Ovary (tissue), 9 donors: Measurements from ENCODE around the gene C22orf15. TPM values are rescaled to one million over a fixed set of nuclear protein-coding genes. Genes with fewer than 3 reads are reported as not detected.

Source experiments
- DNase-seq, 5 donors: peaks; one replicate each; pipeline ENCODE4 v3.0.0-alpha.2; 2019 to 2020
- H3K27ac ChIP-seq, 2 donors: fragments of 200-600 bp; one replicate each; pipeline versions ENCODE4 v1.5.1 to v1.8.0; 2019 to 2022
- H3K27me3 ChIP-seq: fragments of 200-600 bp; one replicate; pipeline ENCODE4 v1.8.0; 2022
- H3K36me3 ChIP-seq: fragments of 200-600 bp; sonication (generic); one replicate; pipeline ENCODE4 v1.5.1; 2019
- H3K4me1 ChIP-seq: one replicate; pipeline ENCODE4 v1.8.1; 2013; ENCODE audit warnings: mild to moderate bottlenecking, moderate library complexity; ENCODE audit not compliant: insufficient read depth
- H3K4me3 ChIP-seq: fragments of 200-600 bp; sonication (generic); one replicate; pipeline ENCODE4 v1.5.1; 2017
- H3K9me3 ChIP-seq, 2 donors: fragments of 200-600 bp in 1 of 2; sonication (generic) in 1 of 2; one replicate each; pipeline versions ENCODE4 v1.5.1 to v1.8.1; 2013 to 2019; ENCODE audit warnings: mild to moderate bottlenecking in 1 of 2, moderate library complexity in 1 of 2
- CTCF ChIP-seq, 3 donors: fragments of 450-650 bp in 2 of 3; fragments of 200-600 bp in 1 of 3; IDR thresholded peaks; one replicate each; pipeline versions ENCODE4 v1.5.1 to v1.8.0; 2016 to 2022; ENCODE audit warnings: antibody characterized with exemption in 3 of 3, mild to moderate bottlenecking in 1 of 3
- EP300 ChIP-seq: sonication (generic); formaldehyde crosslinking; IDR thresholded peaks from one replicate; pipeline ENCODE4 v1.6.1; 2017; ENCODE audit warnings: antibody characterized with exemption
- POLR2A ChIP-seq: fragments of 450-650 bp; IDR thresholded peaks from one replicate; pipeline ENCODE4 v1.6.1; 2017; ENCODE audit warnings: antibody characterized with exemption, mild to moderate bottlenecking, moderate library complexity
- WGBS, 3 donors: extraction: QIAGEN DNeasy Blood & Tissue Kit in 1 of 3; methylation state at CpG; one replicate each; pipeline versions ENCODE4 v1.1.5 to v1.1.7; 2013 to 2017; 5-methylcytosine and 5-hydroxymethylcytosine counted together
- intact Hi-C, 4 donors: fragments of 100-400 bp; cut with DNase I; formaldehyde crosslinking; loops; one replicate each; pipeline versions ENCODE4 v1.11.0 to v1.15.1; 2022 to 2023
- polyA plus RNA-seq, 2 donors: library from polyadenylated mRNA; stranded (reverse); fragments of 200-250 nt in 1 of 2; fragments of 350-450 nt in 1 of 2; fragmentation: Illumina TruSeq in 1 of 2; extraction: RNeasy Lipid Tissue Mini Kit (QIAGEN cat#74804) in 1 of 2; gene quantifications; one replicate each; pipeline ENCODE4 v1.2.3, GENCODE V29; 2013 to 2014
- total RNA-seq, 7 donors: library from RNA; depleted of rRNA in 2 of 7; stranded (reverse); fragments of >200 nt in 2 of 7; fragmentation: NEBNext Ultra II Directional in 3 of 7; extraction: Animal tissue kit (Norgen Biotek cat#: 25700) in 3 of 7; gene quantifications; one replicate each; pipeline versions ENCODE4 v1.1.0 to v1.2.4, GENCODE V29; 2016 to 2023
- donor health status: DM: no; HTN: no; CAD: no; lungs with moderate emphysema.
- donor health status: DM: no; HTN: no; CAD: no.
- donor health status: Bipolar disorder and iron deficiency.
- donor health status: DM: yes; HTN: yes; CAD: no.
- donor health status: DM: no; HTN: no; CAD: no.
- donor health status: DM: yes; HTN: yes; CAD: no.

C22orf15 gene
- total and polyA plus RNA-seq, 9 donors: 0.28 to 6.5 (median 0.77) TPM

- intact Hi-C loops: no loop called here
- H3K4me1 ChIP-seq: peaks cover 2% of the 10 kb centered on the region
- H3K36me3 ChIP-seq: no peaks in the 10 kb centered on the region
- no peak for TF ChIP-seq CTCF (IDR thresholded peaks at IDR 0.05)
- no peak for TF ChIP-seq EP300
- no peak overlapping the region for H3K4me3 ChIP-seq
- no peak for DNase-seq
- no peaks in the 10 kb centered on the region for H3K27me3 ChIP-seq
- 94 to 100% (median 96%) methylated on average over 1 of the region's 1 CpG for WGBS, 3 donors
- H3K9me3 ChIP-seq: no peaks in the 10 kb centered on the region
- H3K27ac ChIP-seq: no peak overlapping the region
Observed at GRCh38 chr22:23806837-23807236, 44.0 kb downstream of the C22orf15 start.

- no peaks in the 10 kb centered on the region for H3K4me1 ChIP-seq
- H3K4me3 ChIP-seq: no peak overlapping the region
- H3K36me3 ChIP-seq: no peaks in the 10 kb centered on the region
- no peaks in the 10 kb centered on the region for H3K9me3 ChIP-seq
- 93 to 96% (median 96%) methylated on average over 4 of the region's 4 CpGs for WGBS, 3 donors
- no peak overlapping the region for H3K27ac ChIP-seq
- H3K27me3 ChIP-seq: no peaks in the 10 kb centered on the region
- intact Hi-C loops: no loop called here
- DNase-seq: no peak
- TF ChIP-seq CTCF (IDR thresholded peaks at IDR 0.05): no peak
- no peak for TF ChIP-seq POLR2A
- TF ChIP-seq EP300: no peak
Observed at GRCh38 chr22:23812378-23812777, 49.6 kb downstream of the C22orf15 start.

Other genes starting within 250 kb of the C22orf15 start
- under 1 TPM in 1 of 7 donors, not detected in 6; 0.34 TPM for gene IGLL1, start 182.7 kb upstream of the C22orf15 start, total RNA-seq
- gene IGLL1, start 182.7 kb upstream of the C22orf15 start, polyA plus RNA-seq: not detected
- gene DRICH1, start 130.7 kb upstream of the C22orf15 start, total RNA-seq: 1 to 10 TPM in 3 of 7 donors, under 1 TPM in 3, not detected in 1; 0.62 to 3.6 (median 1.0) TPM
- gene DRICH1, start 130.7 kb upstream of the C22orf15 start, polyA plus RNA-seq: under 1 TPM; 0.32 to 0.35 TPM
- under 1 TPM in 1 of 7 donors, not detected in 6; 0.20 TPM for gene RGL4, start 72.0 kb upstream of the C22orf15 start, total RNA-seq
- gene RGL4, start 72.0 kb upstream of the C22orf15 start, polyA plus RNA-seq: under 1 TPM in 1 of 2 donors, not detected in 1; 0.31 TPM
- 10 to 100 TPM in 5 of 7 donors, 1 to 10 TPM in 2; 4.8 to 21.6 (median 17.8) TPM for gene ZNF70, start 11.9 kb upstream of the C22orf15 start, total RNA-seq
- gene ZNF70, start 11.9 kb upstream of the C22orf15 start, polyA plus RNA-seq: 1 to 10 TPM; 3.8 to 6.4 TPM
- gene VPREB3, start 8.6 kb upstream of the C22orf15 start, total RNA-seq: 1 to 10 TPM in 1 of 7 donors, not detected in 6; 2.8 TPM
- gene VPREB3, start 8.6 kb upstream of the C22orf15 start, polyA plus RNA-seq: not detected
- gene CHCHD10, start 5.0 kb downstream of the C22orf15 start, total RNA-seq: 10 to 100 TPM in 6 of 7 donors, 1 to 10 TPM in 1; 2.7 to 40.5 (median 22.9) TPM
- gene CHCHD10, start 5.0 kb downstream of the C22orf15 start, polyA plus RNA-seq: 10 to 100 TPM; 17.6 to 20.1 TPM
- 10 to 100 TPM in 4 of 7 donors, 1 to 10 TPM in 3; 1.4 to 59.7 (median 12.1) TPM for gene MMP11, start 9.9 kb downstream of the C22orf15 start, total RNA-seq
- gene MMP11, start 9.9 kb downstream of the C22orf15 start, polyA plus RNA-seq: 10 to 100 TPM in 1 of 2 donors, 1 to 10 TPM in 1; 1.4 to 11.4 TPM
- 100 to 1,000 TPM in 1 of 7 donors, 10 to 100 TPM in 6; 47.1 to 107 (median 87.3) TPM for gene SMARCB1, start 24.0 kb downstream of the C22orf15 start, total RNA-seq
- gene SMARCB1, start 24.0 kb downstream of the C22orf15 start, polyA plus RNA-seq: 10 to 100 TPM; 75.4 to 87.0 TPM
- 1 to 10 TPM in 5 of 7 donors, under 1 TPM in 2; 0.76 to 3.9 (median 2.0) TPM for gene DERL3, start 76.0 kb downstream of the C22orf15 start, total RNA-seq
- 1 to 10 TPM in 1 of 2 donors, under 1 TPM in 1; 0.45 to 1.5 TPM for gene DERL3, start 76.0 kb downstream of the C22orf15 start, polyA plus RNA-seq
- gene SLC2A11, start 94.9 kb downstream of the C22orf15 start, total RNA-seq: 10 to 100 TPM; 14.2 to 25.3 (median 17.2) TPM
- gene SLC2A11, start 94.9 kb downstream of the C22orf15 start, polyA plus RNA-seq: 10 to 100 TPM; 13.7 to 15.0 TPM
- gene MIF, start 131.4 kb downstream of the C22orf15 start, total RNA-seq: 100 to 1,000 TPM; 194 to 426 (median 362) TPM
- gene MIF, start 131.4 kb downstream of the C22orf15 start, polyA plus RNA-seq: 100 to 1,000 TPM in 1 of 2 donors, 1 to 10 TPM in 1; 1.1 to 289 TPM
- gene GSTT2B, start 198.2 kb downstream of the C22orf15 start, total RNA-seq: 10 to 100 TPM in 6 of 7 donors, 1 to 10 TPM in 1; 5.8 to 20.9 (median 14.1) TPM
- 10 to 100 TPM; 11.1 to 11.8 TPM for gene GSTT2B, start 198.2 kb downstream of the C22orf15 start, polyA plus RNA-seq
- 1 to 10 TPM in 5 of 7 donors, not detected in 2; 2.8 to 5.1 (median 3.4) TPM for gene DDTL, start 203.9 kb downstream of the C22orf15 start, total RNA-seq
- 1 to 10 TPM; 1.4 to 1.6 TPM for gene DDTL, start 203.9 kb downstream of the C22orf15 start, polyA plus RNA-seq
- gene DDT, start 211.5 kb downstream of the C22orf15 start, total RNA-seq: 100 to 1,000 TPM in 3 of 7 donors, 10 to 100 TPM in 4; 73.5 to 115 (median 90.0) TPM
- gene DDT, start 211.5 kb downstream of the C22orf15 start, polyA plus RNA-seq: 100 to 1,000 TPM in 1 of 2 donors, 10 to 100 TPM in 1; 34.6 to 236 TPM
- gene GSTT2, start 217.1 kb downstream of the C22orf15 start, total RNA-seq: 1 to 10 TPM in 1 of 7 donors, under 1 TPM in 2, not detected in 4; 0.67 to 1.4 (median 0.98) TPM
- gene GSTT2, start 217.1 kb downstream of the C22orf15 start, polyA plus RNA-seq: 1 to 10 TPM in 1 of 2 donors, under 1 TPM in 1; 0.33 to 1.8 TPM
- not detected for gene GSTT4, start 242.5 kb downstream of the C22orf15 start, total RNA-seq
- not detected for gene GSTT4, start 242.5 kb downstream of the C22orf15 start, polyA plus RNA-seq
- 10 to 100 TPM; 26.3 to 68.0 (median 50.2) TPM for gene CABIN1, start 248.3 kb downstream of the C22orf15 start, total RNA-seq
- gene CABIN1, start 248.3 kb downstream of the C22orf15 start, polyA plus RNA-seq: 10 to 100 TPM; 15.7 to 25.1 TPM